Measurements from ENCODE around the gene GPR176.
A peak's percentile ranks its signal among the peaks of the same experiment; 100 is the strongest.

The GPR176 gene

GRCh38 chr15:39919748-39920509 lies at the start of gene GPR176:
TSS of gene GPR176 (minus strand) at chr15:39920266. CDS start at chr15:39920026, 240 bp downstream.
- peak; percentile 19 for DNase-seq

GRCh38 chr15:39969002-39969394 lies 48.9 kb upstream of the GPR176 start:
- DNase-seq, result no peak

- DNase-seq, result no peak
Observed at GRCh38 chr15:39968273-39969001, 48.4 kb upstream of the GPR176 start.

- no peak for DNase-seq
Observed at GRCh38 chr15:39966521-39966920, 46.5 kb upstream of the GPR176 start.

GRCh38 chr15:39963786-39964185 lies 43.7 kb upstream of the GPR176 start:
- DNase-seq, result no peak

- DNase-seq, result no peak
Observed at GRCh38 chr15:39961051-39961450, 41.0 kb upstream of the GPR176 start.

- DNase-seq, result no peak
Observed at GRCh38 chr15:39960411-39960810, 40.3 kb upstream of the GPR176 start.

- no peak for DNase-seq
Observed at GRCh38 chr15:39959411-39959810, 39.3 kb upstream of the GPR176 start.

- DNase-seq, result no peak
Observed at GRCh38 chr15:39957481-39957880, 37.4 kb upstream of the GPR176 start.

GRCh38 chr15:39953521-39953920 lies 33.5 kb upstream of the GPR176 start:
- DNase-seq, result no peak

- no peak for DNase-seq
Observed at GRCh38 chr15:39951561-39951960, 31.5 kb upstream of the GPR176 start.

GRCh38 chr15:39948817-39949216 lies 28.8 kb upstream of the GPR176 start:
- no peak for DNase-seq

GRCh38 chr15:39947401-39948197 lies 27.5 kb upstream of the GPR176 start:
- DNase-seq, result no peak

- DNase-seq, result no peak
Observed at GRCh38 chr15:39946862-39947261, 26.8 kb upstream of the GPR176 start.

- DNase-seq, result no peak
Observed at GRCh38 chr15:39944726-39945125, 24.7 kb upstream of the GPR176 start.

- no peak for DNase-seq
Observed at GRCh38 chr15:39942753-39943150, 22.7 kb upstream of the GPR176 start.

GRCh38 chr15:39942101-39942752 lies 22.2 kb upstream of the GPR176 start:
- DNase-seq, result no peak

GRCh38 chr15:39939487-39940452 lies 19.7 kb upstream of the GPR176 start:
- DNase-seq, result no peak

- no peak for DNase-seq
Observed at GRCh38 chr15:39937696-39938095, 17.6 kb upstream of the GPR176 start.

- no peak for DNase-seq
Observed at GRCh38 chr15:39936681-39937080, 16.6 kb upstream of the GPR176 start.

- DNase-seq, result no peak
Observed at GRCh38 chr15:39936187-39936586, 16.1 kb upstream of the GPR176 start.

GRCh38 chr15:39935241-39935640 lies 15.2 kb upstream of the GPR176 start:
- no peak for DNase-seq

All from activated effector memory CD4-positive, alpha-beta T cell treated with Interleukin-2 at 50 U/mL for 16 hours (primary cell).